WERI-Rb-1 (cell line): Measurements from ENCODE around the gene CSRP2.

Experiments
- DNase-seq: peaks from one replicate; pipeline ENCODE4 v3.0.0-alpha.2; 2020
- H3K27ac ChIP-seq: fragments of 250-450 bp; sonication (Bioruptor Pico); 2 replicates; pipeline ENCODE4 v1.5.1; 2020; ENCODE audit warnings: mild to moderate bottlenecking, moderate library complexity
- H3K27me3 ChIP-seq: fragments of 250-450 bp; sonication (Bioruptor Pico); 2 replicates; pipeline ENCODE4 v1.5.1; 2021; ENCODE audit warnings: mild to moderate bottlenecking, low read depth, moderate library complexity; ENCODE audit not compliant: insufficient read depth, severe bottlenecking
- H3K36me3 ChIP-seq: fragments of 250-450 bp; sonication (Bioruptor Pico); 2 replicates; pipeline ENCODE4 v1.5.1; 2020; ENCODE audit warnings: mild to moderate bottlenecking, moderate library complexity
- H3K4me3 ChIP-seq: 2 replicates; pipeline ENCODE4 v1.5.1; 2011; ENCODE audit warnings: low read depth, mild to moderate bottlenecking, control low read depth, low read length
- H3K9me3 ChIP-seq: fragments of 250-450 bp; sonication (Bioruptor Pico); 2 replicates; pipeline ENCODE4 v1.5.1; 2021; ENCODE audit warnings: mild to moderate bottlenecking, moderate library complexity; ENCODE audit not compliant: severe bottlenecking
- TF ChIP-seq, protein P1 (sequence below): IDR thresholded peaks from 2 replicates; pipeline ENCODE4 v1.5.1; 2011; ENCODE audit warnings: low read depth, mild to moderate bottlenecking, control low read depth, inconsistent platforms, low read length

Gene CSRP2

DNA sequence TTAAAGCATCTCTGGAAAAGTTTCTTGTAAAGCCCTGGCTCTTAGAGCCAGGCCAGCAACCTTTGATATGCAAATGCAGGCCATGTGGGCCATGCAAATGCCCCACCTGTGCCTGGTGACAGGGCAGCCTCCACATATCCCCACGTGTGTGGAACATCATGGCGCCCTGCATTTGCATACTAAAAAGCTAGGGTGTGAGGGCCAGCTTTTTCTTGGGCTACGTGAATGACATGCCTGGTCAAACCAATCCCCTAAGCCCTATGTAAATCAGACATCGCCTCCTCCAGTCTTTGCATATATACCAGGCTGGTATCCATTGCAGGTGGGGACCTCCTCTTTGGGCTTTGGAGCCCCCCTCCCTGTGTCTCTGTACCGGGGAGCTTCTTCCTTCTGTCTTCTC lies 6.4 kb downstream of the CSRP2 start:
- Histone ChIP-seq H3K36me3 (peaks cover 5% of the 10 kb centered on the region), H3K9me3 (no peaks in the 10 kb centered on the region), H3K4me3 (no peak overlapping the region), H3K27ac (no peak overlapping the region), H3K27me3 (no peaks in the 10 kb centered on the region)
- TF ChIP-seq, protein P1, sequence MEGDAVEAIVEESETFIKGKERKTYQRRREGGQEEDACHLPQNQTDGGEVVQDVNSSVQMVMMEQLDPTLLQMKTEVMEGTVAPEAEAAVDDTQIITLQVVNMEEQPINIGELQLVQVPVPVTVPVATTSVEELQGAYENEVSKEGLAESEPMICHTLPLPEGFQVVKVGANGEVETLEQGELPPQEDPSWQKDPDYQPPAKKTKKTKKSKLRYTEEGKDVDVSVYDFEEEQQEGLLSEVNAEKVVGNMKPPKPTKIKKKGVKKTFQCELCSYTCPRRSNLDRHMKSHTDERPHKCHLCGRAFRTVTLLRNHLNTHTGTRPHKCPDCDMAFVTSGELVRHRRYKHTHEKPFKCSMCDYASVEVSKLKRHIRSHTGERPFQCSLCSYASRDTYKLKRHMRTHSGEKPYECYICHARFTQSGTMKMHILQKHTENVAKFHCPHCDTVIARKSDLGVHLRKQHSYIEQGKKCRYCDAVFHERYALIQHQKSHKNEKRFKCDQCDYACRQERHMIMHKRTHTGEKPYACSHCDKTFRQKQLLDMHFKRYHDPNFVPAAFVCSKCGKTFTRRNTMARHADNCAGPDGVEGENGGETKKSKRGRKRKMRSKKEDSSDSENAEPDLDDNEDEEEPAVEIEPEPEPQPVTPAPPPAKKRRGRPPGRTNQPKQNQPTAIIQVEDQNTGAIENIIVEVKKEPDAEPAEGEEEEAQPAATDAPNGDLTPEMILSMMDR, result no peak
- DNase-seq, result no peak

DNA sequence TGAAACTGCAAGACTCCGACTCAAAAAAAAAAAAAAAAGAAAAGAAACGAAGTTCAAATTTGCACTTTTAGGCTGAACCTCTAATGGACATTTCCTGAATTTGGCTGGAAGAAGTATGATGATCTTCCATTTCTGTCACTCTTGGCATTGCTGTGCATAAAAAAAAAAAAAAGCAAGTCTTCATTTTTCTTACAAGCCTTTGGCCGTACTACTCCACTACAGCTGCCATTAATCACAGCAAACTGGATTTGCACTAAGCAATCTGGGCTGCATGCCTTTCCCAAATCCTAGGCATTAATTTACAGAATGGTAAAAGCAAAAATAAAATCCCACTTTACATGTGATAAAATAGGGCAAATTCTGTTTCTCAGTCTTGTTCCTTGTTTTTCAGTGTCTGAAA lies 7.1 kb downstream of the CSRP2 start:
- H3K4me3 ChIP-seq, result no peak overlapping the region
- no peak overlapping the region for H3K27ac ChIP-seq
- no peaks in the 10 kb centered on the region for H3K27me3 ChIP-seq
- TF ChIP-seq, protein P1, result no peak
- no peaks in the 10 kb centered on the region for H3K9me3 ChIP-seq
- DNase-seq, result no peak
- H3K36me3 ChIP-seq, result peaks cover 5% of the 10 kb centered on the region

DNA sequence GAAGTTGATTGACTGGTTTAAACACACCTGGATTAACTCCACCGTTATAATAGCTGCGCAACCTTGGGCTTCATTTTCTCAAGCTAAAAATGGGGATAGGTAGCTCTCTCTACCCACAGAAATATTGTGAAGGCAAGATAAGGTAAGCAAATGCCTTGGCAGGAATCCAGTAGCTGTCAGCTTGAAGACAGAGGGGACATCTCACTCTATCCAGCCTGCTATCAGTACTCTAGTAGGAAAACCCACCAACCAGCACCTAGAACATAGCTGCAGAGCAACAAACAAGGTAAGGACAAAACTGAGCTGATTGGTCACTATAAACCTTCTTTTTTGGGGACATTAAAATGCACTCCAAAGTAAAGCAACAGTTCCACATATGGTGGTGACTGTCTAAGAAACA lies 7.7 kb downstream of the CSRP2 start:
- DNase-seq, result no peak
- Histone ChIP-seq H3K27me3 (no peaks in the 10 kb centered on the region), H3K36me3 (peaks cover 5% of the 10 kb centered on the region), H3K4me3 (no peak overlapping the region), H3K27ac (no peak overlapping the region), H3K9me3 (no peaks in the 10 kb centered on the region)
- TF ChIP-seq, protein P1, result no peak

DNA sequence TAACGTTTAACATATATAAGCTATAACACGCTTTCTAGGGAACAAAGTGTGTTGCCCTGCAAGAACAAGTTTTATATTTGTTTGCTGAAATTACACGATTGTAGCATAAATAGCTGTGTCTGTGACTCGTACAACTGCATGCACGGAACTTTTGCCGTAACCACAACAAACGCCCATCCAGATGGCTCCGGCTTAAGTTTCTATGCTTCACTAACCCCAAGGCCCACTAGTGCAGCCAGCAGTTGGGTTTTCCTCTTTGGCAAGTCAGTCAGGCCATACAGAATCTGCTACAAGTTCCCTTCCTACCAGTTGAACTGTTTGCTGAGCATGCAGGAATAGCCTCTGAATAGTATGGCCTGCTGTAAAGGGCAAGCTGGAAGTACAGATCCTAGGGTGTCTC lies 12.1 kb downstream of the CSRP2 start:
- Histone ChIP-seq H3K4me3 (peak overlapping the region; percentile 46), H3K36me3 (peaks cover 16% of the 10 kb centered on the region), H3K27me3 (no peaks in the 10 kb centered on the region), H3K9me3 (no peaks in the 10 kb centered on the region), H3K27ac (peak overlapping the region; percentile 93)
- TF ChIP-seq, protein P1, result no peak
- peak; percentile 88 for DNase-seq

DNA sequence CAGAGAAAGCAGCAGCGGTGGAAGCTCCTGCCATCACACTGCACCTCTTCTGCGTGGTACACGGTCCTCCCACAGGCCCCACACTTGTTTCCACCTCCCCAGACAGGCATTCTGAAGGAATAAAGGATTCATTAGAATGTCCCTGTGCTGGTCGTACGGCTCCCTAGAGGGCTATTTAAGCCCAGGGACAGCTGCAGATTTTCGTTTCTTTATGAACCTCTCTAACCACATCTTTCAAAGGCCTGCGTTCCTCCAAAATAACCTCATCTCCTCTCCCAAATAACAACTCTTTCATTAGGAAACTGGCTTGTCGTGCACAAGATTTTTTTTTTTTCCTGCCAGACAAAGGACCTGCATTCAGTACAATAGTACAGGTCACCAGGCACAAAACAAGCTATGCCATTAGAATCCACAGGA lies 12.7 kb downstream of the CSRP2 start:
- TF ChIP-seq, protein P1, result no peak
- Histone ChIP-seq H3K36me3 (peaks cover 18% of the 10 kb centered on the region), H3K4me3 (peak overlapping the region; percentile 46), H3K9me3 (no peaks in the 10 kb centered on the region), H3K27me3 (no peaks in the 10 kb centered on the region), H3K27ac (peak overlapping the region; percentile 93)
- peak; percentile 37 for DNase-seq

DNA sequence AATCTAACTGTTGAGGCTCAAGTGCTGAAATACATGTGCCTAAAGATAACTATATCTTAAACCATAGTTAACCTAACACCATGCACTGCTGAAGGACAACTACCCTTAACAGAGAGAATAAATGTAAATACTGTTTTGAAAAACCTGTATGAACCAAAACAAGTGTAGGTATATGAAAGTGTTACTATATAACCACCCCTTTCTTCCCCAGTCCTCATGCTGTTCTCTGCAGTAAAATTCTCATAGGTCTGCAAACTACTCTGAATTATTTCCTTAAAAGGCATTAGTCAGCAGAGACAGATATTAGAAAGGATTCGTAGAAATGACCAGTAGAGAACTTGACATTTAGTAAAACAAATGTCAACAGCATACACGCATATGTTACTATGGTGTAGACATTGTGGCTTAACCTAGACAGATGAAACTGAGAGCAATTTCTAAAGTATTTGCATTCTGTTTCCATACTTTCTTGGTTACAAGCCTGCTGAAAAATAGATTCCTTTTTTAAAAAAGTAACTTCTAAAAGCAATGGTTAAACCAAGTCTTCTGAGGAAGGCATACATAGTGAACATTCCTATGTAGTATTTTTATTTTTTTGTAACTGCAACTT lies 13.9 kb downstream of the CSRP2 start:
- no peaks in the 10 kb centered on the region for H3K27me3 ChIP-seq
- peaks cover 20% of the 10 kb centered on the region for H3K36me3 ChIP-seq
- H3K4me3 ChIP-seq, result no peak overlapping the region
- DNase-seq, result no peak
- TF ChIP-seq, protein P1, result no peak
- H3K27ac ChIP-seq, result no peak overlapping the region
- H3K9me3 ChIP-seq, result no peaks in the 10 kb centered on the region
